H9 (cell line): ENCODE data around the gene LASP1. TPM values are rescaled to one million over a fixed set of nuclear protein-coding genes. Genes with fewer than 3 reads are reported as not detected.

ENCODE experiments used
- DNase-seq: peaks from one replicate; pipeline ENCODE4 v3.0.0-alpha.2; 2017
- H2AFZ ChIP-seq: one replicate; pipeline ENCODE4 v1.6.1; 2013; ENCODE audit warnings: mild to moderate bottlenecking, low read length, control low read depth, moderate library complexity
- H2AK5ac ChIP-seq: 2 replicates; pipeline ENCODE4 v1.6.1; 2013; ENCODE audit warnings: low read length, control low read depth, mixed read lengths; ENCODE audit not compliant: insufficient read length
- H2BK120ac ChIP-seq: one replicate; pipeline ENCODE4 v1.6.1; 2013; ENCODE audit warnings: low read depth, mild to moderate bottlenecking, low read length, control low read depth, inconsistent platforms; ENCODE audit not compliant: poor library complexity, severe bottlenecking
- H2BK12ac ChIP-seq: 2 replicates; pipeline ENCODE4 v1.6.1; 2013; ENCODE audit warnings: low read length, control low read depth, mixed read lengths, low read depth; ENCODE audit not compliant: insufficient read length
- H2BK15ac ChIP-seq: 2 replicates; pipeline ENCODE4 v1.6.1; 2013; ENCODE audit warnings: low read depth, low read length, control low read depth
- H2BK20ac ChIP-seq: one replicate; pipeline ENCODE4 v1.6.1; 2013; ENCODE audit warnings: low read depth, mild to moderate bottlenecking, low read length, control low read depth, inconsistent platforms; ENCODE audit not compliant: poor library complexity, severe bottlenecking
- H2BK5ac ChIP-seq: 2 replicates; pipeline ENCODE4 v1.6.1; 2013; ENCODE audit warnings: low read length, control low read depth, mixed read lengths; ENCODE audit not compliant: insufficient read length
- H3K14ac ChIP-seq: 2 replicates; pipeline ENCODE4 v1.6.1; 2013; ENCODE audit warnings: low read length, control low read depth; ENCODE audit not compliant: insufficient read depth
- H3K18ac ChIP-seq: 2 replicates; pipeline ENCODE4 v1.6.1; 2013; ENCODE audit warnings: low read depth, mild to moderate bottlenecking, mixed read lengths, low read length, control low read depth; ENCODE audit not compliant: insufficient read length
- H3K23ac ChIP-seq: 2 replicates; pipeline ENCODE4 v1.6.1; 2013; ENCODE audit warnings: low read length, control low read depth, mixed read lengths, low read depth; ENCODE audit not compliant: insufficient read length
- H3K23me2 ChIP-seq: 2 replicates; pipeline ENCODE4 v1.6.1; 2013; ENCODE audit warnings: low read depth, mild to moderate bottlenecking, mixed read lengths, low read length, control low read depth; ENCODE audit not compliant: insufficient read length, poor library complexity, severe bottlenecking
- H3K27ac ChIP-seq: 2 replicates; pipeline ENCODE4 v1.5.1; 2013; ENCODE audit warnings: low read length, control low read depth, mixed read lengths, low read depth; ENCODE audit not compliant: insufficient read length
- H3K27me3 ChIP-seq: 2 replicates; pipeline ENCODE4 v1.6.1; 2013; ENCODE audit warnings: low read length, control low read depth, inconsistent platforms; ENCODE audit not compliant: insufficient read depth
- H3K4ac ChIP-seq: 2 replicates; pipeline ENCODE4 v1.6.1; 2013; ENCODE audit warnings: low read depth, mild to moderate bottlenecking, control low read depth, inconsistent platforms, low read length, moderate library complexity
- H3K4me1 ChIP-seq: 2 replicates; pipeline ENCODE4 v1.6.1; 2013; ENCODE audit warnings: low read length, control low read depth, inconsistent platforms; ENCODE audit not compliant: insufficient read depth
- H3K4me2 ChIP-seq: 2 replicates; pipeline ENCODE4 v1.6.1; 2013; ENCODE audit warnings: low read length, control low read depth, mixed read lengths; ENCODE audit not compliant: insufficient read length, insufficient read depth
- H3K56ac ChIP-seq: 2 replicates; pipeline ENCODE4 v1.6.1; 2013; ENCODE audit warnings: low read depth, mild to moderate bottlenecking, mixed read lengths, low read length, control low read depth; ENCODE audit not compliant: insufficient read length
- H3K79me1 ChIP-seq: 2 replicates; pipeline ENCODE4 v1.6.1; 2013; ENCODE audit warnings: low read depth, mild to moderate bottlenecking, moderate library complexity, low read length, control low read depth, inconsistent platforms; ENCODE audit not compliant: insufficient read depth, poor library complexity, severe bottlenecking
- H3K79me2 ChIP-seq: 2 replicates; pipeline ENCODE4 v1.6.1; 2013; ENCODE audit warnings: low read length, control low read depth, inconsistent platforms; ENCODE audit not compliant: insufficient read depth
- H3K9ac ChIP-seq: 2 replicates; pipeline ENCODE4 v1.6.1; 2013; ENCODE audit warnings: low read length, control low read depth, mixed read lengths; ENCODE audit not compliant: insufficient read length; ENCODE audit errors: extremely low read depth
- H3K9me3 ChIP-seq: one replicate; pipeline ENCODE4 v1.6.1; 2013; ENCODE audit warnings: low read depth, low read length, inconsistent platforms; ENCODE audit not compliant: control insufficient read depth
- H3T11ph ChIP-seq: one replicate; pipeline ENCODE4 v1.6.1; 2013; ENCODE audit warnings: mild to moderate bottlenecking, low read length, control low read depth, inconsistent platforms
- H4K20me1 ChIP-seq: one replicate; pipeline ENCODE4 v1.6.1; 2013; ENCODE audit not compliant: control insufficient read depth, insufficient read length, insufficient read depth
- H4K5ac ChIP-seq: 2 replicates; pipeline ENCODE4 v1.6.1; 2013; ENCODE audit warnings: low read depth, mild to moderate bottlenecking, mixed read lengths, low read length, control low read depth; ENCODE audit not compliant: insufficient read length
- H4K8ac ChIP-seq: replicated peaks from 2 replicates; pipeline ENCODE4 v1.6.1; 2013; ENCODE audit warnings: low read length, control low read depth, mixed read lengths, low read depth; ENCODE audit not compliant: insufficient read length
- H4K91ac ChIP-seq: 2 replicates; pipeline ENCODE4 v1.6.1; 2013; ENCODE audit warnings: low read depth, mild to moderate bottlenecking, moderate library complexity, mixed read lengths, low read length, control low read depth; ENCODE audit not compliant: insufficient read length
- H3K27ac Mint-ChIP-seq, 3 experiments: 2 replicates in 2 of 3; 3 replicates in 1 of 3; pipeline ENCODE4 v1.8.0; 2020 to 2021; ENCODE audit warnings: mixed read lengths in 3 of 3, mild to moderate bottlenecking in 1 of 3, moderate library complexity in 1 of 3
- H3K27me3 Mint-ChIP-seq: 2 replicates; pipeline ENCODE4 v1.8.0; 2021; ENCODE audit warnings: low read depth, mild to moderate bottlenecking, moderate library complexity, mixed read lengths
- H3K36me3 Mint-ChIP-seq, 3 experiments: 2 replicates in 2 of 3; 3 replicates in 1 of 3; pipeline ENCODE4 v1.8.0; 2020 to 2021; ENCODE audit warnings: low read depth in 3 of 3, mixed read lengths in 3 of 3; ENCODE audit not compliant: insufficient read depth in 1 of 3
- H3K4me1 Mint-ChIP-seq, 2 experiments: 2 replicates each; pipeline ENCODE4 v1.8.0; 2020; ENCODE audit warnings: mixed read lengths in 2 of 2
- H3K4me3 Mint-ChIP-seq, 2 experiments: 2 replicates in 1 of 2; 3 replicates in 1 of 2; pipeline ENCODE4 v1.8.0; 2020 to 2021; ENCODE audit warnings: mild to moderate bottlenecking in 2 of 2, mixed read lengths in 2 of 2, moderate library complexity in 1 of 2
- H3K9me3 Mint-ChIP-seq, 2 experiments: 2 replicates in 1 of 2; 3 replicates in 1 of 2; pipeline ENCODE4 v1.8.0; 2020; ENCODE audit warnings: mild to moderate bottlenecking in 2 of 2, mixed read lengths in 2 of 2, moderate library complexity in 1 of 2
- CTCF ChIP-seq: fragments of 200-600 bp; sonication (generic); conservative IDR thresholded peaks from 3 replicates; pipeline ENCODE4 v1.8.0; 2021; ENCODE audit warnings: antibody characterized with exemption, mild to moderate bottlenecking
- WGBS: extraction: QIAGEN DNeasy Blood & Tissue Kit; methylation state at CpG from one replicate; pipeline ENCODE4 v1.1.7; 2013; ENCODE audit warnings: missing lambda C conversion rate, low lambda C conversion rate, mixed read lengths; ENCODE audit not compliant: insufficient read length; ENCODE audit errors: extremely low coverage; 5-methylcytosine and 5-hydroxymethylcytosine counted together
- total RNA-seq: library from RNA; stranded (reverse); gene quantifications from 2 replicates; pipeline ENCODE4 v1.2.1, GENCODE V29; 2021

LASP1 gene
- total RNA-seq, 1 experiment from 2014 or later: 121 TPM

- Histone ChIP-seq H3K9me3 (no peaks in the 10 kb centered on the region), H3K27ac (no peak overlapping the region), H3K4me1 (no peaks in the 10 kb centered on the region), H3K56ac (no peak overlapping the region), H2BK120ac (no peak overlapping the region), H3K4ac (no peak overlapping the region), H4K91ac (no peak overlapping the region), H3K4me2 (no peak overlapping the region), H2AFZ (no peak overlapping the region), H2BK12ac (no peak overlapping the region), H3K23ac (no peak overlapping the region), H3K18ac (no peak overlapping the region), H3K23me2 (no peaks in the 10 kb centered on the region), H2BK20ac (no peak overlapping the region), H4K5ac (no peak overlapping the region), H3K79me2 (no peaks in the 10 kb centered on the region), H2BK5ac (no peak overlapping the region), H3K79me1 (no peaks in the 10 kb centered on the region), H2AK5ac (no peak overlapping the region), H3K27me3 (no peaks in the 10 kb centered on the region), H2BK15ac (no peak overlapping the region), H3K14ac (no peak overlapping the region), H3T11ph (no peak overlapping the region), H3K9ac (no peak overlapping the region), H4K8ac (no peak overlapping the region), H4K20me1 (no peaks in the 10 kb centered on the region)
- no peak overlapping the region for H3K4me3 Mint-ChIP-seq
- peaks cover 5 to 24% (median 23%) of the 10 kb centered on the region in 3 experiments; a peak in 6 of 7 replicates for H3K36me3 Mint-ChIP-seq
- TF ChIP-seq CTCF: no peak
- WGBS: no CpG with 5 or more reads among the region's 15 CpGs
- H3K27ac Mint-ChIP-seq: peak overlapping the region in 2 of 3 experiments; percentile 63 to 93; a peak in 3 of 7 replicates
- no peak for DNase-seq
- H3K27me3 Mint-ChIP-seq: no peaks in the 10 kb centered on the region
- H3K4me1 Mint-ChIP-seq: peaks cover 12 to 17% of the 10 kb centered on the region in 2 experiments
- no peaks in the 10 kb centered on the region for H3K9me3 Mint-ChIP-seq
Observed at GRCh38 chr17:38907930-38908675, 38.2 kb downstream of the LASP1 start.
